ENCODE data around the gene FNBP1. TPM values are rescaled to one million over a fixed set of nuclear protein-coding genes. Genes with fewer than 3 reads are reported as not detected.

Gene FNBP1
- total and polyA plus RNA-seq, 2 donors (not counting 1 experiment from before 2014, with no cell fraction given) = 42.9 to 318 TPM

DNA sequence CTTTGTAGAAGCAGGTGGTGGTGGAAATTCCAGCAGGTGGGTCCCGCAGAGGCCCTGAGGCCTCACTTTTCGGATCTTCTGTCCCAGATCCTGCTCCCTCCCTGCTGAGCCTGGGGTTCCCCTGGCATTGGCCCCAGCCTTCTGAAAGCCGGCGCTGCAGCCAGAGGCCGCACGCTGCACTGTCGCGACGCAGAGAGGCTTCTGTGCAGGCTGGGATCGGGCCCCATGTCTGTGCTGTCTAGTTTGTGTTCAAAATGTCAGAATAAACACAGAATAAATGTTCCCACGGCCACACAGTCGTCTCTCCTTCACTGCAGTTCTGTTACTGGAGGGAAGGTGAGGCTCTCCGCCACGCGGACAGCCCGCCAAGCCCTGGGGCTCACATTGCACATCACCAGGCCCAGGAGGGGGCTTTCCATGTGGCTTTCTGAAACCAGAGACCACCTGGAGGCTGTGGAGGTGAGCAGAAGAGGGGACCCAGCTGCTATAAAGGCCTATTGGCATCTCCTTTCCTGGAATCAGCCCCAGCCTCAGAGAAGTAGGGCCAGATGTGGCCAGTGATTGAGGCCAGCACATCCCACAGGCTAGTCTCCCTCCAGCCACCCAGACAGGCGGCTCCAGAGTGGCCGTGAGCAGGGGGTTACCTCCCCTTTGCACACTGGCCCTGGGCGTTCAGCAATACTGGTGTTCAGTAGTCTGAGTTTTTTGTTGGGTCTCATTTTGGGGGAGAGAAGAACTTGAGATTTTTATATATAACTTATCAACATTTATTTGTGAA is 161.3 kb downstream of the FNBP1 start:
- H3K4me3 ChIP-seq (ENCODE audit: control extremely low read depth in 1 of 5, extremely low read depth in 1 of 5, insufficient read depth in 1 of 5, low read depth in 2 of 5, low read length in 4 of 5) = no peak overlapping the region
- no peak overlapping the region for H3K27ac ChIP-seq (ENCODE audit: low read length in 2 of 2)
- peaks cover 0 to 37% of the 10 kb centered on the region in 2 experiments for H3K36me3 ChIP-seq (replicated peaks in 1 of 2; ENCODE audit: control extremely low read depth in 1 of 2, control insufficient read depth in 1 of 2, extremely low read depth in 1 of 2, insufficient read depth in 2 of 2, low read length in 1 of 2)
- no peak overlapping the region for H3K9ac ChIP-seq (ENCODE audit: low read length)
- Mint-ChIP-seq H3K4me3 (no peak overlapping the region), H3K27me3 (no peaks in the 10 kb centered on the region), H3K27ac (no peak overlapping the region), H3K4me1 (peaks cover 31% of the 10 kb centered on the region), H3K9me3 (ENCODE audit: insufficient read depth) (no peaks in the 10 kb centered on the region)
- 95% methylated on average over 16 of the region's 19 CpGs for WGBS (ENCODE audit: insufficient coverage)
- no peak overlapping the region for H3K4me2 ChIP-seq (replicated peaks; ENCODE audit: low read depth, low read length, poor library complexity, severe bottlenecking)
- H3K9me3 ChIP-seq (ENCODE audit: control extremely low read depth in 1 of 3, control insufficient read depth in 2 of 3, insufficient read depth in 1 of 3, low read length in 2 of 3) = no peaks in the 10 kb centered on the region
- TF ChIP-seq EZH2 (IDR thresholded peaks at IDR 0.05; ENCODE audit: borderline replicate concordance, insufficient read depth, low read depth, low read length, poor library complexity, severe bottlenecking) = no peak
- TF ChIP-seq, protein P1, sequence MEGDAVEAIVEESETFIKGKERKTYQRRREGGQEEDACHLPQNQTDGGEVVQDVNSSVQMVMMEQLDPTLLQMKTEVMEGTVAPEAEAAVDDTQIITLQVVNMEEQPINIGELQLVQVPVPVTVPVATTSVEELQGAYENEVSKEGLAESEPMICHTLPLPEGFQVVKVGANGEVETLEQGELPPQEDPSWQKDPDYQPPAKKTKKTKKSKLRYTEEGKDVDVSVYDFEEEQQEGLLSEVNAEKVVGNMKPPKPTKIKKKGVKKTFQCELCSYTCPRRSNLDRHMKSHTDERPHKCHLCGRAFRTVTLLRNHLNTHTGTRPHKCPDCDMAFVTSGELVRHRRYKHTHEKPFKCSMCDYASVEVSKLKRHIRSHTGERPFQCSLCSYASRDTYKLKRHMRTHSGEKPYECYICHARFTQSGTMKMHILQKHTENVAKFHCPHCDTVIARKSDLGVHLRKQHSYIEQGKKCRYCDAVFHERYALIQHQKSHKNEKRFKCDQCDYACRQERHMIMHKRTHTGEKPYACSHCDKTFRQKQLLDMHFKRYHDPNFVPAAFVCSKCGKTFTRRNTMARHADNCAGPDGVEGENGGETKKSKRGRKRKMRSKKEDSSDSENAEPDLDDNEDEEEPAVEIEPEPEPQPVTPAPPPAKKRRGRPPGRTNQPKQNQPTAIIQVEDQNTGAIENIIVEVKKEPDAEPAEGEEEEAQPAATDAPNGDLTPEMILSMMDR (IDR thresholded peaks at IDR 0.05) = no peak
- H3K79me2 ChIP-seq (ENCODE audit: control insufficient read depth, insufficient read depth, low read length) = peaks cover 12% of the 10 kb centered on the region
- intact Hi-C loops (cut with micrococcal nuclease) = no loop called here
- POLR2A ChIA-PET = no interaction called here
- H3K27me3 ChIP-seq (replicated peaks in 1 of 4; ENCODE audit: control extremely low read depth in 1 of 4, control insufficient read depth in 3 of 4, insufficient read depth in 4 of 4, low read length in 3 of 4) = no peaks in the 10 kb centered on the region
- peaks cover 25 to 34% of the 10 kb centered on the region in 2 donors for H3K4me1 ChIP-seq (ENCODE audit: control insufficient read depth in 2 of 2, insufficient read depth in 2 of 2, low read length in 2 of 2)
- no peaks in the 10 kb centered on the region for H4K20me1 ChIP-seq (ENCODE audit: control insufficient read depth, insufficient read depth, low read length, poor library complexity, severe bottlenecking)
- no peak for DNase-seq
- CTCF ChIA-PET = no interaction called here
- no peak for ATAC-seq (ENCODE audit: low read depth)
- no peak overlapping the region for H2AFZ ChIP-seq (ENCODE audit: insufficient read depth, low read depth, low read length, poor library complexity, severe bottlenecking)

Measured in B cell (primary cell).